AG10803 (cell line): Measurements from ENCODE around the gene HGD.
"Not testable (repeated sequence)": the region's sequence is repeated elsewhere in the genome, so short reads cannot be mapped to it uniquely, and the experiment has no call there.

Source experiments
- DNase-seq: peaks from one replicate; pipeline ENCODE4 v3.0.0; 2010; ENCODE audit warnings: low read depth
- H3K4me3 ChIP-seq: 2 replicates; pipeline ENCODE4 v1.5.1; 2011; ENCODE audit warnings: mild to moderate bottlenecking, low read length, control low read depth
- CTCF ChIP-seq: conservative IDR thresholded peaks from 2 replicates; pipeline ENCODE4 v1.5.1; 2011; ENCODE audit warnings: mild to moderate bottlenecking, low read length, control low read depth, inconsistent platforms

Gene HGD

GRCh38 chr3:120646771-120647432 is 35.1 kb downstream of the HGD start:
- no peak for TF ChIP-seq CTCF
- no peak overlapping the region for H3K4me3 ChIP-seq
- no peak for DNase-seq

- peak; percentile 15 for DNase-seq
- H3K4me3 ChIP-seq: no peak overlapping the region
These were observed 36.8 kb downstream of the HGD start for GRCh38 chr3:120645083-120645845.

GRCh38 chr3:120642368-120642948 is 39.6 kb downstream of the HGD start:
- no peak for TF ChIP-seq CTCF
- no peak overlapping the region for H3K4me3 ChIP-seq
- peak; percentile 42 for DNase-seq

More at GRCh38 chr3:120645083-120645845, 36.8 kb downstream of the HGD start:
- TF ChIP-seq CTCF: no peak

GRCh38 chr3:120641696-120642246 is 40.3 kb downstream of the HGD start:
- DNase-seq: no peak
- TF ChIP-seq CTCF: no peak

GRCh38 chr3:120640231-120640630 is 41.8 kb downstream of the HGD start:
- DNase-seq: no peak
- no peak overlapping the region for H3K4me3 ChIP-seq
- TF ChIP-seq CTCF: no peak

More at GRCh38 chr3:120641696-120642246, 40.3 kb downstream of the HGD start:
- no peak overlapping the region for H3K4me3 ChIP-seq

- DNase-seq, H3K4me3 ChIP-seq: not testable (repeated sequence)
These were observed 43.2 kb downstream of the HGD start for GRCh38 chr3:120638820-120639219.

GRCh38 chr3:120637851-120638559 is 44.0 kb downstream of the HGD start:
- H3K4me3 ChIP-seq: no peak overlapping the region
- DNase-seq: peak; percentile 17
- no peak for TF ChIP-seq CTCF
